SK-N-SH treated with all-trans-retinoic acid at 6 μM for 48 hours (cell line): ENCODE data around the gene TSSK3.

Experiments used
- ARNTL ChIP-seq: fragments of 450-650 bp; formaldehyde crosslinking; IDR thresholded peaks from 2 replicates; pipeline ENCODE4 v1.5.0; 2020; ENCODE audit warnings: low read depth, mild to moderate bottlenecking, moderate library complexity, borderline replicate concordance
- CREB5 ChIP-seq: fragments of 250-450 bp; sonication (Bioruptor Pico); IDR thresholded peaks from 2 replicates; pipeline ENCODE4 v1.5.1; 2020; ENCODE audit warnings: low read depth, mild to moderate bottlenecking, moderate library complexity
- ESRRG ChIP-seq: fragments of 250-450 bp; sonication (Bioruptor Pico); IDR thresholded peaks from 2 replicates; pipeline ENCODE4 v1.6.1; 2021; ENCODE audit warnings: mild to moderate bottlenecking
- OSR1 ChIP-seq: fragments of 250-450 bp; sonication (Bioruptor Pico); IDR thresholded peaks from 2 replicates; pipeline ENCODE4 v1.8.0; 2022; ENCODE audit warnings: moderate library complexity, mild to moderate bottlenecking, inconsistent platforms
- PATZ1 ChIP-seq: fragments of 250-450 bp; sonication (Bioruptor Pico); IDR thresholded peaks from 2 replicates; pipeline ENCODE4 v1.8.0; 2020; ENCODE audit warnings: mild to moderate bottlenecking, moderate library complexity, borderline replicate concordance
- RARB ChIP-seq: fragments of 250-450 bp; sonication (Bioruptor Pico); IDR thresholded peaks from 2 replicates; pipeline ENCODE4 v1.8.0; 2021; ENCODE audit warnings: mild to moderate bottlenecking, moderate library complexity
- SNAI2 ChIP-seq: fragments of 250-450 bp; sonication (Bioruptor Pico); IDR thresholded peaks from 2 replicates; pipeline ENCODE4 v1.5.0; 2020; ENCODE audit warnings: mild to moderate bottlenecking, moderate library complexity
- TCF4 ChIP-seq: fragments of 250-450 bp; sonication (Bioruptor Pico); IDR thresholded peaks from 2 replicates; pipeline ENCODE4 v1.8.0; 2021; ENCODE audit warnings: mild to moderate bottlenecking, moderate library complexity, borderline replicate concordance
- TOX ChIP-seq: fragments of 250-450 bp; sonication (Bioruptor Pico); IDR thresholded peaks from 2 replicates; pipeline ENCODE4 v1.8.0; 2021; ENCODE audit warnings: mild to moderate bottlenecking, moderate library complexity, borderline replicate concordance
- ZFP3 ChIP-seq: fragments of 250-450 bp; sonication (Bioruptor Pico); IDR thresholded peaks from 2 replicates; pipeline ENCODE4 v1.5.0; 2020; ENCODE audit warnings: mild to moderate bottlenecking, moderate library complexity
- ZFP30 ChIP-seq: fragments of 450-650 bp; formaldehyde crosslinking; IDR thresholded peaks from 2 replicates; pipeline ENCODE4 v1.5.0; 2022; ENCODE audit warnings: mild to moderate bottlenecking, moderate library complexity
- ZNF8 ChIP-seq: fragments of 450-650 bp; formaldehyde crosslinking; IDR thresholded peaks from 2 replicates; pipeline ENCODE4 v1.5.0; 2020; ENCODE audit warnings: mild to moderate bottlenecking, moderate library complexity
- TF ChIP-seq, protein P1 (sequence below): fragments of 250-450 bp; sonication (Bioruptor Pico); IDR thresholded peaks from 2 replicates; pipeline ENCODE4 v1.5.0; 2020; ENCODE audit warnings: mild to moderate bottlenecking, moderate library complexity

- TF ChIP-seq, protein P1, sequence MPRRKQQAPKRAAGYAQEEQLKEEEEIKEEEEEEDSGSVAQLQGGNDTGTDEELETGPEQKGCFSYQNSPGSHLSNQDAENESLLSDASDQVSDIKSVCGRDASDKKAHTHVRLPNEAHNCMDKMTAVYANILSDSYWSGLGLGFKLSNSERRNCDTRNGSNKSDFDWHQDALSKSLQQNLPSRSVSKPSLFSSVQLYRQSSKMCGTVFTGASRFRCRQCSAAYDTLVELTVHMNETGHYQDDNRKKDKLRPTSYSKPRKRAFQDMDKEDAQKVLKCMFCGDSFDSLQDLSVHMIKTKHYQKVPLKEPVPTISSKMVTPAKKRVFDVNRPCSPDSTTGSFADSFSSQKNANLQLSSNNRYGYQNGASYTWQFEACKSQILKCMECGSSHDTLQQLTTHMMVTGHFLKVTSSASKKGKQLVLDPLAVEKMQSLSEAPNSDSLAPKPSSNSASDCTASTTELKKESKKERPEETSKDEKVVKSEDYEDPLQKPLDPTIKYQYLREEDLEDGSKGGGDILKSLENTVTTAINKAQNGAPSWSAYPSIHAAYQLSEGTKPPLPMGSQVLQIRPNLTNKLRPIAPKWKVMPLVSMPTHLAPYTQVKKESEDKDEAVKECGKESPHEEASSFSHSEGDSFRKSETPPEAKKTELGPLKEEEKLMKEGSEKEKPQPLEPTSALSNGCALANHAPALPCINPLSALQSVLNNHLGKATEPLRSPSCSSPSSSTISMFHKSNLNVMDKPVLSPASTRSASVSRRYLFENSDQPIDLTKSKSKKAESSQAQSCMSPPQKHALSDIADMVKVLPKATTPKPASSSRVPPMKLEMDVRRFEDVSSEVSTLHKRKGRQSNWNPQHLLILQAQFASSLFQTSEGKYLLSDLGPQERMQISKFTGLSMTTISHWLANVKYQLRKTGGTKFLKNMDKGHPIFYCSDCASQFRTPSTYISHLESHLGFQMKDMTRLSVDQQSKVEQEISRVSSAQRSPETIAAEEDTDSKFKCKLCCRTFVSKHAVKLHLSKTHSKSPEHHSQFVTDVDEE (CRISPR knock-in tag), result no peak
- TF ChIP-seq PATZ1 (CRISPR knock-in tag) (no peak), SNAI2 (CRISPR knock-in tag) (no peak), ZFP30 (CRISPR knock-in tag) (no peak), RARB (CRISPR knock-in tag) (no peak), TOX (no peak), CREB5 (no peak), ESRRG (no peak), ARNTL (CRISPR knock-in tag) (no peak), TCF4 (CRISPR knock-in tag) (no peak), ZNF8 (CRISPR knock-in tag) (no peak), ZFP3 (CRISPR knock-in tag) (no peak), OSR1 (CRISPR knock-in tag) (no peak)
Observed at GRCh38 chr1:32318127-32318869, 44.0 kb upstream of the TSSK3 start.
